Liver (tissue), 9 donors: ENCODE data around the gene TCERG1L. TPM values are rescaled to one million over a fixed set of nuclear protein-coding genes. Genes with fewer than 3 reads are reported as not detected.

Experiments
- DNase-seq: peaks from one replicate; pipeline ENCODE4 v3.0.0-alpha.2; 2017; ENCODE audit warnings: low spot score
- H3K27ac ChIP-seq, 2 donors: one replicate each; pipeline ENCODE4 v1.7.0; 2013; ENCODE audit warnings: inconsistent platforms in 2 of 2, low read length in 2 of 2, control low read depth in 1 of 2, low read depth in 1 of 2, mild to moderate bottlenecking in 1 of 2
- H3K27me3 ChIP-seq, 4 donors: one replicate each; pipeline versions ENCODE4 v1.6.1 to v1.7.0; 2013; ENCODE audit warnings: low read length in 3 of 4, inconsistent platforms in 1 of 4, mild to moderate bottlenecking in 1 of 4, moderate library complexity in 1 of 4; ENCODE audit not compliant: control insufficient read depth in 4 of 4, insufficient read depth in 4 of 4
- H3K36me3 ChIP-seq, 4 donors: one replicate each; pipeline versions ENCODE4 v1.6.1 to v1.7.0; 2013; ENCODE audit warnings: low read length in 3 of 4, mild to moderate bottlenecking in 3 of 4, low read depth in 1 of 4, moderate library complexity in 1 of 4; ENCODE audit not compliant: control insufficient read depth in 4 of 4, insufficient read depth in 3 of 4
- H3K4me1 ChIP-seq, 4 donors: one replicate each; pipeline versions ENCODE4 v1.6.1 to v1.7.0; 2013; ENCODE audit warnings: low read length in 3 of 4, mild to moderate bottlenecking in 3 of 4, moderate library complexity in 1 of 4; ENCODE audit not compliant: control insufficient read depth in 4 of 4, insufficient read depth in 4 of 4
- H3K4me3 ChIP-seq, 3 donors: one replicate each; pipeline versions ENCODE4 v1.6.1 to v1.7.0; 2013; ENCODE audit warnings: low read length in 3 of 3, control low read depth in 1 of 3, low read depth in 1 of 3, mild to moderate bottlenecking in 1 of 3
- H3K9ac ChIP-seq, 2 donors: one replicate each; pipeline ENCODE4 v1.7.0; 2013; ENCODE audit warnings: low read length in 2 of 2, mild to moderate bottlenecking in 2 of 2, moderate library complexity in 2 of 2, control low read depth in 1 of 2, low read depth in 1 of 2
- H3K9me3 ChIP-seq, 4 donors: one replicate each; pipeline versions ENCODE4 v1.6.1 to v1.7.0; 2013; ENCODE audit warnings: low read length in 3 of 4; ENCODE audit not compliant: control insufficient read depth in 4 of 4
- ATF3 ChIP-seq: IDR thresholded peaks from 2 replicates; pipeline ENCODE4 v1.6.1; 2016; ENCODE audit warnings: antibody characterized with exemption
- CTCF ChIP-seq: fragments of 150-350 bp; IDR thresholded peaks from 2 replicates; pipeline ENCODE4 v1.5.1; 2017; ENCODE audit warnings: improper control_type of control experiment, low read depth, low read length; ENCODE audit not compliant: missing input control
- EGR1 ChIP-seq, 2 donors: IDR thresholded peaks; 2 replicates each; pipeline ENCODE4 v1.6.1; 2016 to 2018; ENCODE audit warnings: antibody characterized with exemption in 2 of 2, low read depth in 2 of 2
- FOXA1 ChIP-seq: IDR thresholded peaks from 2 replicates; pipeline ENCODE4 v1.6.1; 2016; ENCODE audit warnings: antibody characterized with exemption
- GABPA ChIP-seq, 2 donors: IDR thresholded peaks in 1 of 2; conservative IDR thresholded peaks in 1 of 2; 2 replicates each; pipeline ENCODE4 v1.6.1; 2016; ENCODE audit warnings: antibody characterized with exemption in 2 of 2, mild to moderate bottlenecking in 1 of 2, moderate library complexity in 1 of 2
- HNF4G ChIP-seq: IDR thresholded peaks from 2 replicates; pipeline ENCODE4 v1.6.1; 2016; ENCODE audit warnings: antibody characterized with exemption
- JUND ChIP-seq, 2 donors: IDR thresholded peaks; 2 replicates each; pipeline ENCODE4 v1.6.1; 2016; ENCODE audit warnings: antibody characterized with exemption in 2 of 2
- MAX ChIP-seq: IDR thresholded peaks from 2 replicates; pipeline ENCODE4 v1.6.1; 2016; ENCODE audit warnings: antibody characterized with exemption
- NR2F2 ChIP-seq: IDR thresholded peaks from 2 replicates; pipeline ENCODE4 v1.6.1; 2016; ENCODE audit warnings: antibody characterized with exemption
- RAD21 ChIP-seq, 2 donors: IDR thresholded peaks; 2 replicates each; pipeline ENCODE4 v1.6.1; 2016; ENCODE audit warnings: antibody characterized with exemption in 2 of 2, mild to moderate bottlenecking in 2 of 2
- REST ChIP-seq: IDR thresholded peaks from 2 replicates; pipeline ENCODE4 v1.6.1; 2016; ENCODE audit warnings: antibody characterized with exemption, mild to moderate bottlenecking
- RXRA ChIP-seq, 2 donors: IDR thresholded peaks; 2 replicates each; pipeline ENCODE4 v1.6.1; 2017 to 2018; ENCODE audit warnings: antibody characterized with exemption in 2 of 2, mild to moderate bottlenecking in 1 of 2
- TAF1 ChIP-seq: conservative IDR thresholded peaks from 2 replicates; pipeline ENCODE4 v1.6.1; 2016; ENCODE audit warnings: antibody characterized with exemption, mild to moderate bottlenecking
- YY1 ChIP-seq: IDR thresholded peaks from 2 replicates; pipeline ENCODE4 v1.6.1; 2016; ENCODE audit warnings: antibody characterized with exemption, mild to moderate bottlenecking
- ZBTB33 ChIP-seq: IDR thresholded peaks from 2 replicates; pipeline ENCODE4 v1.6.1; 2016; ENCODE audit warnings: antibody characterized with exemption
- WGBS: extraction: QIAGEN DNeasy Blood & Tissue Kit; methylation state at CpG from one replicate; pipeline ENCODE4 v1.1.7; 2013; 5-methylcytosine and 5-hydroxymethylcytosine counted together
- polyA plus RNA-seq, 2 donors: library from polyadenylated mRNA; stranded (reverse) in 1 of 2; unstranded in 1 of 2; fragments of 200-250 nt in 1 of 2; fragments of >200 nt in 1 of 2; fragmentation: Nextera tagmentation in 1 of 2; extraction: Ambion mirVana in 1 of 2; gene quantifications; one replicate each; pipeline versions ENCODE4 v1.2.1 to v1.2.3, GENCODE V29; 2013 to 2015
- total RNA-seq, 2 donors: library from RNA; depleted of rRNA; stranded (reverse); fragments of >200 nt; gene quantifications; one replicate each; pipeline ENCODE4 v1.2.3, GENCODE V29; 2014
- donor health status: healthy.
- donor health status: healthy.
- donor health status: healthy.
- donor health status: healthy.
- donor health status: healthy.

The TCERG1L gene
- total and polyA plus RNA-seq, 4 donors: not detected

GRCh38 chr10:131253931-131254858, 57.3 kb downstream of the TCERG1L start:
- WGBS: 81% methylated on average over 22 of the region's 22 CpGs
- peaks cover 0 to 6% (median 2%) of the 10 kb centered on the region in 4 donors for H3K27me3 ChIP-seq
- H3K36me3 ChIP-seq: no peaks in the 10 kb centered on the region
- no peak overlapping the region for H3K4me3 ChIP-seq
- no peak overlapping the region for H3K27ac ChIP-seq
- no peak overlapping the region for H3K9ac ChIP-seq
- no peaks in the 10 kb centered on the region for H3K9me3 ChIP-seq
- H3K4me1 ChIP-seq: no peaks in the 10 kb centered on the region
- no peak for DNase-seq
- TF ChIP-seq NR2F2: no peak
- no peak for TF ChIP-seq REST
- TF ChIP-seq HNF4G: no peak
- TF ChIP-seq CTCF: no peak

- Histone ChIP-seq H3K36me3 (no peaks in the 10 kb centered on the region), H3K4me3 (no peak overlapping the region), H3K9ac (no peak overlapping the region), H3K27ac (no peak overlapping the region), H3K4me1 (no peaks in the 10 kb centered on the region), H3K9me3 (no peaks in the 10 kb centered on the region), H3K27me3 (peaks cover 0 to 6% (median 3%) of the 10 kb centered on the region in 4 donors)
- DNase-seq: no peak
- 75% methylated on average over 21 of the region's 21 CpGs for WGBS
- TF ChIP-seq CTCF (no peak), REST (no peak), JUND (IDR thresholded peaks at IDR 0.05) (no peak), MAX (no peak), ZBTB33 (no peak), RXRA (IDR thresholded peaks at IDR 0.05) (no peak), NR2F2 (no peak), FOXA1 (no peak), HNF4G (no peak), EGR1 (IDR thresholded peaks at IDR 0.05; ENCODE audit: low read depth in 2 of 2) (no peak), YY1 (no peak), ATF3 (no peak), TAF1 (no peak), RAD21 (IDR thresholded peaks at IDR 0.05) (no peak), GABPA (IDR thresholded peaks at IDR 0.05 in 1 of 2, conservative IDR thresholded peaks at IDR 0.05 in 1 of 2) (no peak)
These were observed 58.8 kb downstream of the TCERG1L start for GRCh38 chr10:131252567-131253276.
